CD4-positive, alpha-beta T cell (primary cell): ENCODE results near the gene CLDN1. TPM values are rescaled to one million over a fixed set of nuclear protein-coding genes. Genes with fewer than 3 reads are reported as not detected.

Experiments used
- ATAC-seq: fragments of 200-7000 bp; cut with Tn5 transposase; one replicate; pipeline ENCODE4 v1.10.0; 2022; ENCODE audit warnings: mild to moderate bottlenecking; ENCODE audit not compliant: poor library complexity
- CTCF ChIA-PET: fragments of 350-600 bp; sonication (Branson Sonifier 250); formaldehyde crosslinking; loops from one replicate; lab custom pipeline; 2021; ENCODE audit warnings: antibody characterized with exemption, inconsistent platforms; lab: Charles Lee
- POLR2A ChIA-PET: fragments of 350-600 bp; sonication (Branson Sonifier 250); formaldehyde crosslinking; loops from one replicate; lab custom pipeline; 2021; ENCODE audit warnings: antibody characterized with exemption, inconsistent platforms; lab: Charles Lee
- DNase-seq, 14 experiments: peaks; one replicate each; pipeline ENCODE4 v3.0.0-alpha.2; 2013 to 2020; ENCODE audit warnings: mixed read lengths in 2 of 14
- H3K27ac ChIP-seq, 2 donors: one replicate each; pipeline versions ENCODE4 v1.5.1 to v1.7.0; 2013; ENCODE audit warnings: low read length in 2 of 2, low read depth in 1 of 2, mild to moderate bottlenecking in 1 of 2
- H3K27me3 ChIP-seq, 2 experiments: 1 replicate in 1 of 2; 2 replicates in 1 of 2; pipeline versions ENCODE4 v1.6.1 to v1.7.0; 2013; ENCODE audit warnings: low read length in 2 of 2, control low read depth in 1 of 2, mild to moderate bottlenecking in 1 of 2, moderate library complexity in 1 of 2; ENCODE audit not compliant: insufficient read depth in 2 of 2, control insufficient read depth in 1 of 2
- H3K36me3 ChIP-seq: one replicate; pipeline ENCODE4 v1.6.1; 2013; ENCODE audit warnings: low read length, control low read depth; ENCODE audit not compliant: insufficient read depth
- H3K4me1 ChIP-seq: one replicate; pipeline ENCODE4 v1.6.1; 2013; ENCODE audit warnings: low read length, control low read depth; ENCODE audit not compliant: insufficient read depth
- H3K4me3 ChIP-seq: one replicate; pipeline ENCODE4 v1.5.1; 2013; ENCODE audit warnings: mild to moderate bottlenecking, low read length, moderate library complexity
- H3K9me3 ChIP-seq, 2 experiments: 1 replicate in 1 of 2; 2 replicates in 1 of 2; pipeline versions ENCODE4 v1.6.1 to v1.7.0; 2013; ENCODE audit warnings: low read length in 2 of 2, mild to moderate bottlenecking in 2 of 2, control low read depth in 1 of 2, moderate library complexity in 1 of 2; ENCODE audit not compliant: control insufficient read depth in 1 of 2, insufficient read depth in 1 of 2
- H3K27ac Mint-ChIP-seq: one replicate; pipeline ENCODE4 v1.8.0; 2020; ENCODE audit warnings: mixed read lengths
- H3K27me3 Mint-ChIP-seq: one replicate; pipeline ENCODE4 v1.8.0; 2021; ENCODE audit warnings: mixed read lengths
- H3K36me3 Mint-ChIP-seq: one replicate; pipeline ENCODE4 v1.8.0; 2021; ENCODE audit warnings: low read depth, mixed read lengths
- H3K4me1 Mint-ChIP-seq: one replicate; pipeline ENCODE4 v1.8.0; 2021; ENCODE audit warnings: low read depth, mixed read lengths
- H3K4me3 Mint-ChIP-seq: one replicate; pipeline ENCODE4 v1.8.0; 2020; ENCODE audit warnings: mild to moderate bottlenecking, mixed read lengths
- H3K9me3 Mint-ChIP-seq: one replicate; pipeline ENCODE4 v1.8.0; 2020; ENCODE audit warnings: mixed read lengths
- CTCF ChIP-seq: fragments of 200-600 bp; IDR thresholded peaks from one replicate; pipeline ENCODE4 v1.8.0; 2022; ENCODE audit warnings: antibody characterized with exemption, mild to moderate bottlenecking
- intact Hi-C, 2 experiments: fragments of 100-400 bp; cut with DNase I in 1 of 2; cut with micrococcal nuclease in 1 of 2; formaldehyde crosslinking; loops; one replicate each; pipeline versions ENCODE4 v1.15.1 to v1.9.0; 2023 to 2025; cut with DNase I, micrococcal nuclease
- total RNA-seq, 174 experiments: library from RNA in 2 of 174; stranded (reverse) in 2 of 174; gene quantifications; one replicate each; pipeline ENCODE4 v1.2.3 and lab custom pipeline; 2021 to 2026

Gene CLDN1
- total RNA-seq, 2 experiments from 2014 or later: 0.80 to 0.95 TPM

GRCh38 chr3:190322604-190323245, 479 bp upstream of the CLDN1 start:
- intact Hi-C loops: loop anchor here (1.0 to 5.0 kb wide), 5 partner anchors 93 to 1050 kb away; no protein-coding TSS in a partner anchor
- CTCF ChIA-PET: interaction anchor here (0.7 to 1.7 kb wide), 11 partner anchors 9 to 361 kb away, joined by 3 to 8 read pairs (median 4); no protein-coding TSS in a partner anchor
- ATAC-seq: no peak
- H3K9me3 Mint-ChIP-seq: no peaks in the 10 kb centered on the region
- Histone ChIP-seq H3K4me3 (peak overlapping the region; percentile 53), H3K4me1 (peaks cover 16% of the 10 kb centered on the region), H3K27ac (no peak overlapping the region), H3K27me3 (peaks cover 0 to 13% of the 10 kb centered on the region in 2 experiments), H3K9me3 (no peaks in the 10 kb centered on the region), H3K36me3 (no peaks in the 10 kb centered on the region)
- H3K27me3 Mint-ChIP-seq: peaks cover 46% of the 10 kb centered on the region
- POLR2A ChIA-PET: interaction anchor here (0.7 to 1.1 kb wide), 2 partner anchors 98 to 191 kb away, joined by 3 read pairs; partner anchors contain the start of gene IL1RAP
- peak; percentile 12 for TF ChIP-seq CTCF
- peaks cover 16% of the 10 kb centered on the region for H3K4me1 Mint-ChIP-seq
- H3K4me3 Mint-ChIP-seq: peak overlapping the region; percentile 65
- H3K27ac Mint-ChIP-seq: no peak overlapping the region
- DNase-seq: no peak
- H3K36me3 Mint-ChIP-seq: no peaks in the 10 kb centered on the region

DNA sequence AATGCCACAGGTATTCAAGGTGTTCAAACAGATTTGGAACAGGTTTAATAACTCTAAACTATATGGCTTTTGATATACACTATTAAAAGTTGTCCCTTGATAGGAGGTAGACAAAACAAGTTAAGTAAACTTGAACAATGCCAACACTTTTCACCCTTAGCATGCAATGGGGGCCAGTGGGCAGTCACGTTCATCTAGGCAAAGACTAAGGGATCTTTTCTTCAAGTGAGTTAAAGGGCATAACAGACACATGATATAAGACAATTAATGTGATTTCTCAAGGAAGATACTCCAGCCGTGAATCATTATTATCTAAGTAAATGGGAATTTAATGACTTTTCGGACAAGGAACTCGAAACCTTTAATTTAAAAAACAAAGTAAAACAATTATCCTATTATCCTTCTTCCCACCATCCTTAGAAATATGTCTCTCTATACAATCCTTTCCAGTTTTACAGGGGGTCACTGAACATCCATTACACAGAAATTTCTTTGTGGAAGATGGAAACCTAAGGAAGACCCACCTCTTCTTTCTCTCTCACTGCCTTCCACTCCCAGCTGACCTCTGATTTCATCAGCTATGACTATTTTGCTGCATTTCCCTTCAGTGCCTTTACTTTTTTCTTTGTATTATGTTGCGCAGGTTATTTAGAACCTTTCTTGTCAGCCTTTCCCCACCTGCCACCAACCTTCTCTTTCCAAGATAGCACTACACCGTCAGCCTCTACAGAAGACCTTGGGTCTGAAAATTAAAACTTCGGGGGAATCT, 1.5 kb downstream of the CLDN1 start:
- H3K27ac ChIP-seq: no peak overlapping the region
- no peaks in the 10 kb centered on the region for H3K9me3 ChIP-seq
- Mint-ChIP-seq H3K36me3 (no peaks in the 10 kb centered on the region), H3K4me3 (peak overlapping the region; percentile 32), H3K27me3 (peaks cover 37% of the 10 kb centered on the region), H3K4me1 (peaks cover 16% of the 10 kb centered on the region), H3K27ac (no peak overlapping the region), H3K9me3 (no peaks in the 10 kb centered on the region)
- no peak overlapping the region for H3K4me3 ChIP-seq
- CTCF ChIA-PET: interaction anchor here (1.2 to 1.7 kb wide), 2 partner anchors 9 to 18 kb away, joined by 3 to 5 read pairs; no protein-coding TSS in a partner anchor
- H3K36me3 ChIP-seq: no peaks in the 10 kb centered on the region
- DNase-seq (no peak), ATAC-seq (no peak)
- peaks cover 0 to 13% of the 10 kb centered on the region in 2 experiments for H3K27me3 ChIP-seq
- intact Hi-C loops: loop anchor here in 1 of 2 experiments (5.0 kb wide), 1 partner anchor 1048 kb away; no protein-coding TSS in a partner anchor
- peaks cover 16% of the 10 kb centered on the region for H3K4me1 ChIP-seq
- TF ChIP-seq CTCF: no peak
- POLR2A ChIA-PET: no interaction called here

- Mint-ChIP-seq H3K9me3 (no peaks in the 10 kb centered on the region), H3K4me3 (no peak overlapping the region), H3K27ac (no peak overlapping the region), H3K4me1 (peaks cover 16% of the 10 kb centered on the region), H3K27me3 (peaks cover 30% of the 10 kb centered on the region), H3K36me3 (no peaks in the 10 kb centered on the region)
- Histone ChIP-seq H3K27ac (no peak overlapping the region), H3K9me3 (no peaks in the 10 kb centered on the region), H3K4me3 (no peak overlapping the region), H3K36me3 (no peaks in the 10 kb centered on the region), H3K4me1 (peaks cover 16% of the 10 kb centered on the region), H3K27me3 (peaks cover 0 to 13% of the 10 kb centered on the region in 2 experiments)
- DNase-seq (peak in 1 of 14 experiments; percentile 2), ATAC-seq (peak; percentile 35)
- intact Hi-C loops: loop anchor here in 1 of 2 experiments (5.0 kb wide), 1 partner anchor 1047 kb away; no protein-coding TSS in a partner anchor
- ChIA-PET CTCF (no interaction called here), POLR2A (no interaction called here)
- TF ChIP-seq CTCF: no peak
These were observed 2.6 kb downstream of the CLDN1 start for GRCh38 chr3:190319660-190320059.
